SU-DHL-6 (cell line): ENCODE data around the gene MAP7D2.

Experiments
- EZH2phosphoT487 ChIP-seq: fragments of 200-600 bp; sonication (generic), shearing (Covaris generic); conservative IDR thresholded peaks from 2 replicates; pipeline ENCODE4 v1.6.1; 2018; ENCODE audit warnings: mild to moderate bottlenecking, antibody characterized with exemption, low read length, moderate library complexity, mixed read lengths
- TF ChIP-seq, protein P1 (sequence below): fragments of 200-600 bp; sonication (generic); IDR thresholded peaks from one replicate; pipeline ENCODE4 v1.5.1; 2017; ENCODE audit warnings: antibody characterized with exemption, mild to moderate bottlenecking, low read length, moderate library complexity; ENCODE audit not compliant: insufficient read depth, poor library complexity, severe bottlenecking

DNA sequence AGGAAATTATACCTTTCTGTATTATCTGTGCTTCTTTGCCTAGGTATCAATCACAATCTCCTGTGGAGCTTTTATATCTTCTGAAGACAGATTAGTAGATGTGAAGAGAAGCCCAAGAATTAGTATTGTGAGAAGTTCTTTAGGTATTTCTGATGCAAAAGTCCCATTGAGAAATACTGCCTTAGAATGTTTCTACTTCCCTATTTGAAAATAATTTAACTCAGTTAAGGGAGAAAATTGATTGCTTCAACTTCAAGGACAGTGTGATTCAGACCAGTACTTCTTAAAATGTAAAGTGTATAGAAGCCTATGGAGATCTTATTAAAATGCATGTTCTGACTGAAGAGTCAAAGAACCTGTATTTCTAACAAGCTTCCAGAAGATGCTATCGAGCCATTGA lies 16.0 kb upstream of the MAP7D2 start:
- TF ChIP-seq EZH2phosphoT487: no peak
- TF ChIP-seq, protein P1, sequence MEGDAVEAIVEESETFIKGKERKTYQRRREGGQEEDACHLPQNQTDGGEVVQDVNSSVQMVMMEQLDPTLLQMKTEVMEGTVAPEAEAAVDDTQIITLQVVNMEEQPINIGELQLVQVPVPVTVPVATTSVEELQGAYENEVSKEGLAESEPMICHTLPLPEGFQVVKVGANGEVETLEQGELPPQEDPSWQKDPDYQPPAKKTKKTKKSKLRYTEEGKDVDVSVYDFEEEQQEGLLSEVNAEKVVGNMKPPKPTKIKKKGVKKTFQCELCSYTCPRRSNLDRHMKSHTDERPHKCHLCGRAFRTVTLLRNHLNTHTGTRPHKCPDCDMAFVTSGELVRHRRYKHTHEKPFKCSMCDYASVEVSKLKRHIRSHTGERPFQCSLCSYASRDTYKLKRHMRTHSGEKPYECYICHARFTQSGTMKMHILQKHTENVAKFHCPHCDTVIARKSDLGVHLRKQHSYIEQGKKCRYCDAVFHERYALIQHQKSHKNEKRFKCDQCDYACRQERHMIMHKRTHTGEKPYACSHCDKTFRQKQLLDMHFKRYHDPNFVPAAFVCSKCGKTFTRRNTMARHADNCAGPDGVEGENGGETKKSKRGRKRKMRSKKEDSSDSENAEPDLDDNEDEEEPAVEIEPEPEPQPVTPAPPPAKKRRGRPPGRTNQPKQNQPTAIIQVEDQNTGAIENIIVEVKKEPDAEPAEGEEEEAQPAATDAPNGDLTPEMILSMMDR: no peak
